ENCODE data around the gene RMND5A.

GRCh38 chr2:86790134-86790675, 70.1 kb downstream of the RMND5A start:
- TF ChIP-seq CTCF (IDR thresholded peaks at IDR 0.05) (no peak), POLR2A (IDR thresholded peaks at IDR 0.05) (no peak)
